Breast epithelium (tissue), 3 donors: Measurements from ENCODE around the gene SNTB2.

ENCODE experiments used
- CTCF ChIP-seq, 3 donors: fragments of 450-650 bp; IDR thresholded peaks; one replicate each; pipeline ENCODE4 v1.5.1; 2016 to 2017; ENCODE audit warnings: antibody characterized with exemption in 3 of 3, mild to moderate bottlenecking in 3 of 3, moderate library complexity in 3 of 3
- POLR2A ChIP-seq: fragments of 450-650 bp; IDR thresholded peaks from one replicate; pipeline ENCODE4 v1.6.1; 2016; ENCODE audit warnings: antibody characterized with exemption, mild to moderate bottlenecking, moderate library complexity
- POLR2AphosphoS5 ChIP-seq, 3 donors: sonication (generic); formaldehyde crosslinking; IDR thresholded peaks; one replicate each; pipeline ENCODE4 v1.6.1; 2017; ENCODE audit warnings: antibody characterized with exemption in 3 of 3

DNA sequence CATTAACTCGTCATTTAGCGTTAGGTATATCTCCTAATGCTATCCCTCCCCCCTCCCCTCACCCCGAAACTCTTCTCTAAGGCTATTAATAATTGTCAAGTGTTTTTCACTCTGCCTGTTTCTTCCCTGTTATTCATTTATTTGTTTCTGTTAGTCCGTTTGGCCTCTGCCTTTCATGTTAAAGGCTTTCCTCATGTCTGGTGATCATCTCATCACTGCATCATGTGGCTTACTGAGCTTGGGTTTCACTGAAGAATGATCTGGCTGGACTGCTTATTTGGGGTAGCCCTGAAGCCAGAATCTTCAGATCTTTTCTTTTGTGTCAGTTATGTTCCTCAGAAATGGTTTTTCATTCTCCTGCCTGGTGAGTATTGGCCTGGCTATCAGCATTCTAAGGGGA is 45.0 kb upstream of the SNTB2 start:
- TF ChIP-seq CTCF (IDR thresholded peaks at IDR 0.05) (no peak), POLR2A (no peak), POLR2AphosphoS5 (IDR thresholded peaks at IDR 0.05) (no peak)
